WI38 (cell line): ENCODE data around the gene PRKCB.

Experiments used
- H3K4me3 ChIP-seq: 2 replicates; pipeline ENCODE4 v1.5.1; 2011; ENCODE audit warnings: low read depth, mild to moderate bottlenecking, control low read depth, low read length
- TF ChIP-seq, protein P1 (sequence below): IDR thresholded peaks from 2 replicates; pipeline ENCODE4 v1.5.1; 2012; ENCODE audit warnings: low read depth, mild to moderate bottlenecking, control low read depth, low read length

Gene PRKCB

GRCh38 chr16:24204150-24204665 lies 368.4 kb downstream of the PRKCB start:
- TF ChIP-seq, protein P1, sequence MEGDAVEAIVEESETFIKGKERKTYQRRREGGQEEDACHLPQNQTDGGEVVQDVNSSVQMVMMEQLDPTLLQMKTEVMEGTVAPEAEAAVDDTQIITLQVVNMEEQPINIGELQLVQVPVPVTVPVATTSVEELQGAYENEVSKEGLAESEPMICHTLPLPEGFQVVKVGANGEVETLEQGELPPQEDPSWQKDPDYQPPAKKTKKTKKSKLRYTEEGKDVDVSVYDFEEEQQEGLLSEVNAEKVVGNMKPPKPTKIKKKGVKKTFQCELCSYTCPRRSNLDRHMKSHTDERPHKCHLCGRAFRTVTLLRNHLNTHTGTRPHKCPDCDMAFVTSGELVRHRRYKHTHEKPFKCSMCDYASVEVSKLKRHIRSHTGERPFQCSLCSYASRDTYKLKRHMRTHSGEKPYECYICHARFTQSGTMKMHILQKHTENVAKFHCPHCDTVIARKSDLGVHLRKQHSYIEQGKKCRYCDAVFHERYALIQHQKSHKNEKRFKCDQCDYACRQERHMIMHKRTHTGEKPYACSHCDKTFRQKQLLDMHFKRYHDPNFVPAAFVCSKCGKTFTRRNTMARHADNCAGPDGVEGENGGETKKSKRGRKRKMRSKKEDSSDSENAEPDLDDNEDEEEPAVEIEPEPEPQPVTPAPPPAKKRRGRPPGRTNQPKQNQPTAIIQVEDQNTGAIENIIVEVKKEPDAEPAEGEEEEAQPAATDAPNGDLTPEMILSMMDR: no peak
- H3K4me3 ChIP-seq: no peak overlapping the region

GRCh38 chr16:24206926-24207325 lies 371.1 kb downstream of the PRKCB start:
- H3K4me3 ChIP-seq: no peak overlapping the region
- TF ChIP-seq, protein P1: no peak

GRCh38 chr16:24208710-24209109 lies 372.9 kb downstream of the PRKCB start:
- H3K4me3 ChIP-seq: no peak overlapping the region
- TF ChIP-seq, protein P1: no peak

- no peak overlapping the region for H3K4me3 ChIP-seq
- TF ChIP-seq, protein P1: no peak
These were observed 379.2 kb downstream of the PRKCB start for GRCh38 chr16:24214992-24215391.

GRCh38 chr16:24216961-24217360 lies 381.2 kb downstream of the PRKCB start:
- H3K4me3 ChIP-seq: no peak overlapping the region
- TF ChIP-seq, protein P1: no peak

GRCh38 chr16:24217461-24217860 lies 381.7 kb downstream of the PRKCB start:
- TF ChIP-seq, protein P1: no peak
- no peak overlapping the region for H3K4me3 ChIP-seq

DNA sequence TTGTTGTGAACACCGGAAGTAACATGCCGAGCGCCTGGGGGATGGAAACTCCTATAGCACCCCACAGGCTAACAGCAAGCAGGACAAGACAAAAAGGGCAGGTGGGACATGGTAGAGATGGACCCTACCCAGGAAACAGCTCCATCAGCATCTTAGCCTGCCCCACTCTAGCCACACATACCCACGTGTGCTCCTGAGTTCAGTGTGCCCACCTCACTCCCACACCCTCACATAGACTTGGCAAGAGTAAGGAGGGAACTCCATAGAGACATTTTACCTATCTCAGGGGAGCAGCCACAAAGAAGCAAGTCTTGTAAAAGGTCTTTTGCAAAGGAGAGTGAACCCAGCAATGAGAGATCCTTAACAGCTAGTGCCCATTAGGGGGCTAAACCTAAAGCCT lies 382.5 kb downstream of the PRKCB start:
- TF ChIP-seq, protein P1: no peak
- H3K4me3 ChIP-seq: no peak overlapping the region
